ENCODE measurements around the gene CDH13. TPM values are rescaled to one million over a fixed set of nuclear protein-coding genes. Genes with fewer than 3 reads are reported as not detected.

Gene CDH13
- total RNA-seq, 1 experiment from 2014 or later = 0.56 TPM

GRCh38 chr16:82730901-82731300 lies 104.1 kb downstream of the CDH13 start:
- H3K4me3 ChIP-seq (ENCODE audit: low read length) = no peak overlapping the region
- no peak overlapping the region for H3K9ac ChIP-seq (ENCODE audit: low read length)
- no peaks in the 10 kb centered on the region for H3K9me2 ChIP-seq (replicated peaks; ENCODE audit: insufficient read depth, low read length)
- H2AFZ ChIP-seq (ENCODE audit: low read length) = no peak overlapping the region
- H3K4me1 ChIP-seq (ENCODE audit: low read length) = peaks cover 10% of the 10 kb centered on the region
- no peak overlapping the region for H3K4me2 ChIP-seq (ENCODE audit: low read depth, low read length, poor library complexity, severe bottlenecking)
- no peak for DNase-seq
- H3K79me2 ChIP-seq (ENCODE audit: low read length) = no peaks in the 10 kb centered on the region
- H3K27ac ChIP-seq (ENCODE audit: low read length) = no peak overlapping the region
- no peaks in the 10 kb centered on the region for H3K9me3 ChIP-seq (ENCODE audit: low read length)
- no peaks in the 10 kb centered on the region for H3K36me3 ChIP-seq (ENCODE audit: insufficient read depth, low read length)
- peaks cover 3% of the 10 kb centered on the region; the same call in 1 of the 2 replicates for H3K27me3 ChIP-seq (ENCODE audit: low read length)
- H4K20me1 ChIP-seq (ENCODE audit: insufficient read depth, low read depth, low read length) = no peaks in the 10 kb centered on the region

GRCh38 chr16:82732461-82732860 lies 105.7 kb downstream of the CDH13 start:
- no peak overlapping the region for H3K4me2 ChIP-seq (ENCODE audit: low read depth, low read length, poor library complexity, severe bottlenecking)
- H3K9me2 ChIP-seq (replicated peaks; ENCODE audit: insufficient read depth, low read length) = no peaks in the 10 kb centered on the region
- H2AFZ ChIP-seq (ENCODE audit: low read length) = no peak overlapping the region
- no peaks in the 10 kb centered on the region for H3K79me2 ChIP-seq (ENCODE audit: low read length)
- H4K20me1 ChIP-seq (ENCODE audit: insufficient read depth, low read depth, low read length) = no peaks in the 10 kb centered on the region
- H3K9me3 ChIP-seq (ENCODE audit: low read length) = no peaks in the 10 kb centered on the region
- no peak overlapping the region for H3K4me3 ChIP-seq (ENCODE audit: low read length)
- H3K36me3 ChIP-seq (ENCODE audit: insufficient read depth, low read length) = no peaks in the 10 kb centered on the region
- no peak overlapping the region for H3K9ac ChIP-seq (ENCODE audit: low read length)
- DNase-seq = no peak
- H3K4me1 ChIP-seq (ENCODE audit: low read length) = peaks cover 14% of the 10 kb centered on the region
- peaks cover 3% of the 10 kb centered on the region; the same call in 1 of the 2 replicates for H3K27me3 ChIP-seq (ENCODE audit: low read length)
- H3K27ac ChIP-seq (ENCODE audit: low read length) = no peak overlapping the region

GRCh38 chr16:82735186-82735585 lies 108.4 kb downstream of the CDH13 start:
- Histone ChIP-seq H3K9me3 (ENCODE audit: low read length) (no peaks in the 10 kb centered on the region), H3K4me1 (ENCODE audit: low read length) (peaks cover 10% of the 10 kb centered on the region), H3K4me3 (ENCODE audit: low read length) (no peak overlapping the region), H3K79me2 (ENCODE audit: low read length) (no peaks in the 10 kb centered on the region), H2AFZ (ENCODE audit: low read length) (no peak overlapping the region), H3K27me3 (ENCODE audit: low read length) (0 out of 2 replicates have a peak, but pooled peaks cover 5% of the 10 kb centered on the region), H3K9me2 (replicated peaks; ENCODE audit: insufficient read depth, low read length) (no peaks in the 10 kb centered on the region), H3K36me3 (ENCODE audit: insufficient read depth, low read length) (no peaks in the 10 kb centered on the region), H4K20me1 (ENCODE audit: insufficient read depth, low read depth, low read length) (no peaks in the 10 kb centered on the region), H3K27ac (ENCODE audit: low read length) (no peak overlapping the region), H3K9ac (ENCODE audit: low read length) (no peak overlapping the region), H3K4me2 (ENCODE audit: low read depth, low read length, poor library complexity, severe bottlenecking) (no peak overlapping the region)
- DNase-seq = no peak

- Histone ChIP-seq H4K20me1 (ENCODE audit: insufficient read depth, low read depth, low read length) (no peaks in the 10 kb centered on the region), H3K27me3 (ENCODE audit: low read length) (0 out of 2 replicates have a peak, but pooled peaks cover 6% of the 10 kb centered on the region), H3K4me1 (ENCODE audit: low read length) (peaks cover 10% of the 10 kb centered on the region), H3K9me2 (replicated peaks; ENCODE audit: insufficient read depth, low read length) (no peaks in the 10 kb centered on the region), H3K79me2 (ENCODE audit: low read length) (no peaks in the 10 kb centered on the region), H3K27ac (ENCODE audit: low read length) (no peak overlapping the region), H3K9me3 (ENCODE audit: low read length) (no peaks in the 10 kb centered on the region), H3K9ac (ENCODE audit: low read length) (no peak overlapping the region), H3K36me3 (ENCODE audit: insufficient read depth, low read length) (no peaks in the 10 kb centered on the region), H3K4me2 (ENCODE audit: low read depth, low read length, poor library complexity, severe bottlenecking) (no peak overlapping the region), H3K4me3 (ENCODE audit: low read length) (no peak overlapping the region), H2AFZ (ENCODE audit: low read length) (no peak overlapping the region)
- peak; percentile 80 for DNase-seq
Measured at GRCh38 chr16:82735673-82736091, 108.9 kb downstream of the CDH13 start.

GRCh38 chr16:82736224-82736623 lies 109.5 kb downstream of the CDH13 start:
- no peak overlapping the region for H3K4me2 ChIP-seq (ENCODE audit: low read depth, low read length, poor library complexity, severe bottlenecking)
- no peaks in the 10 kb centered on the region for H4K20me1 ChIP-seq (ENCODE audit: insufficient read depth, low read depth, low read length)
- DNase-seq = no peak
- peaks cover 10% of the 10 kb centered on the region for H3K4me1 ChIP-seq (ENCODE audit: low read length)
- H3K36me3 ChIP-seq (ENCODE audit: insufficient read depth, low read length) = no peaks in the 10 kb centered on the region
- H2AFZ ChIP-seq (ENCODE audit: low read length) = no peak overlapping the region
- H3K9ac ChIP-seq (ENCODE audit: low read length) = no peak overlapping the region
- H3K27ac ChIP-seq (ENCODE audit: low read length) = no peak overlapping the region
- H3K9me2 ChIP-seq (replicated peaks; ENCODE audit: insufficient read depth, low read length) = no peaks in the 10 kb centered on the region
- H3K4me3 ChIP-seq (ENCODE audit: low read length) = no peak overlapping the region
- H3K9me3 ChIP-seq (ENCODE audit: low read length) = no peaks in the 10 kb centered on the region
- H3K27me3 ChIP-seq (ENCODE audit: low read length) = 0 out of 2 replicates have a peak, but pooled peaks cover 6% of the 10 kb centered on the region
- no peaks in the 10 kb centered on the region for H3K79me2 ChIP-seq (ENCODE audit: low read length)

GRCh38 chr16:82738699-82739098 lies 111.9 kb downstream of the CDH13 start:
- no peak overlapping the region for H3K9ac ChIP-seq (ENCODE audit: low read length)

GRCh38 chr16:82741073-82741615 lies 114.4 kb downstream of the CDH13 start:
- DNase-seq = no peak
- Histone ChIP-seq H3K9me2 (replicated peaks; ENCODE audit: insufficient read depth, low read length) (no peaks in the 10 kb centered on the region), H3K4me1 (ENCODE audit: low read length) (peaks cover 2% of the 10 kb centered on the region; the same call in 1 of the 2 replicates), H3K4me2 (ENCODE audit: low read depth, low read length, poor library complexity, severe bottlenecking) (no peak overlapping the region), H3K9ac (ENCODE audit: low read length) (no peak overlapping the region), H4K20me1 (ENCODE audit: insufficient read depth, low read depth, low read length) (no peaks in the 10 kb centered on the region), H3K27ac (ENCODE audit: low read length) (no peak overlapping the region), H3K9me3 (ENCODE audit: low read length) (no peaks in the 10 kb centered on the region), H3K79me2 (ENCODE audit: low read length) (no peaks in the 10 kb centered on the region), H3K4me3 (ENCODE audit: low read length) (no peak overlapping the region), H3K36me3 (ENCODE audit: insufficient read depth, low read length) (no peaks in the 10 kb centered on the region), H3K27me3 (ENCODE audit: low read length) (0 out of 2 replicates have a peak, but pooled peaks cover 6% of the 10 kb centered on the region), H2AFZ (ENCODE audit: low read length) (no peak overlapping the region)

More at GRCh38 chr16:82738699-82739098, 111.9 kb downstream of the CDH13 start:
- Histone ChIP-seq H3K4me3 (ENCODE audit: low read length) (no peak overlapping the region), H4K20me1 (ENCODE audit: insufficient read depth, low read depth, low read length) (no peaks in the 10 kb centered on the region), H3K36me3 (ENCODE audit: insufficient read depth, low read length) (no peaks in the 10 kb centered on the region), H3K27me3 (ENCODE audit: low read length) (0 out of 2 replicates have a peak, but pooled peaks cover 6% of the 10 kb centered on the region), H2AFZ (ENCODE audit: low read length) (no peak overlapping the region), H3K9me2 (replicated peaks; ENCODE audit: insufficient read depth, low read length) (no peaks in the 10 kb centered on the region), H3K9me3 (ENCODE audit: low read length) (no peaks in the 10 kb centered on the region), H3K4me2 (ENCODE audit: low read depth, low read length, poor library complexity, severe bottlenecking) (no peak overlapping the region), H3K27ac (ENCODE audit: low read length) (no peak overlapping the region), H3K4me1 (ENCODE audit: low read length) (peaks cover 10% of the 10 kb centered on the region), H3K79me2 (ENCODE audit: low read length) (no peaks in the 10 kb centered on the region)
- DNase-seq = peak; percentile 63

GRCh38 chr16:82744958-82745357 lies 118.2 kb downstream of the CDH13 start:
- Histone ChIP-seq H3K9me2 (replicated peaks; ENCODE audit: insufficient read depth, low read length) (no peaks in the 10 kb centered on the region), H4K20me1 (ENCODE audit: insufficient read depth, low read depth, low read length) (no peaks in the 10 kb centered on the region), H3K4me2 (ENCODE audit: low read depth, low read length, poor library complexity, severe bottlenecking) (no peak overlapping the region), H3K27ac (ENCODE audit: low read length) (no peak overlapping the region), H3K36me3 (ENCODE audit: insufficient read depth, low read length) (no peaks in the 10 kb centered on the region), H3K9ac (ENCODE audit: low read length) (no peak overlapping the region), H3K27me3 (ENCODE audit: low read length) (0 out of 2 replicates have a peak, but pooled peaks cover 3% of the 10 kb centered on the region), H3K79me2 (ENCODE audit: low read length) (no peaks in the 10 kb centered on the region), H3K4me3 (ENCODE audit: low read length) (no peak overlapping the region), H3K9me3 (ENCODE audit: low read length) (no peaks in the 10 kb centered on the region), H3K4me1 (ENCODE audit: low read length) (peaks cover 17% of the 10 kb centered on the region), H2AFZ (ENCODE audit: low read length) (no peak overlapping the region)
- no peak for DNase-seq
